ENCODE measurements around the gene TRIM9.
A peak's percentile ranks its signal among the peaks of the same experiment; 100 is the strongest.

The TRIM9 gene

GRCh38 chr14:50937800-50938199, 157.1 kb downstream of the TRIM9 start:
- no peak for DNase-seq (ENCODE audit: low read depth)
- TF ChIP-seq, protein P1, sequence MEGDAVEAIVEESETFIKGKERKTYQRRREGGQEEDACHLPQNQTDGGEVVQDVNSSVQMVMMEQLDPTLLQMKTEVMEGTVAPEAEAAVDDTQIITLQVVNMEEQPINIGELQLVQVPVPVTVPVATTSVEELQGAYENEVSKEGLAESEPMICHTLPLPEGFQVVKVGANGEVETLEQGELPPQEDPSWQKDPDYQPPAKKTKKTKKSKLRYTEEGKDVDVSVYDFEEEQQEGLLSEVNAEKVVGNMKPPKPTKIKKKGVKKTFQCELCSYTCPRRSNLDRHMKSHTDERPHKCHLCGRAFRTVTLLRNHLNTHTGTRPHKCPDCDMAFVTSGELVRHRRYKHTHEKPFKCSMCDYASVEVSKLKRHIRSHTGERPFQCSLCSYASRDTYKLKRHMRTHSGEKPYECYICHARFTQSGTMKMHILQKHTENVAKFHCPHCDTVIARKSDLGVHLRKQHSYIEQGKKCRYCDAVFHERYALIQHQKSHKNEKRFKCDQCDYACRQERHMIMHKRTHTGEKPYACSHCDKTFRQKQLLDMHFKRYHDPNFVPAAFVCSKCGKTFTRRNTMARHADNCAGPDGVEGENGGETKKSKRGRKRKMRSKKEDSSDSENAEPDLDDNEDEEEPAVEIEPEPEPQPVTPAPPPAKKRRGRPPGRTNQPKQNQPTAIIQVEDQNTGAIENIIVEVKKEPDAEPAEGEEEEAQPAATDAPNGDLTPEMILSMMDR (conservative IDR thresholded peaks at IDR 0.05; ENCODE audit: low read length), result no peak
- H3K4me3 ChIP-seq (ENCODE audit: low read length), result no peak overlapping the region

- TF ChIP-seq, protein P1 (conservative IDR thresholded peaks at IDR 0.05; ENCODE audit: low read length), result no peak
- no peak overlapping the region for H3K4me3 ChIP-seq (ENCODE audit: low read length)
- DNase-seq (ENCODE audit: low read depth), result peak; percentile 55
Measured at GRCh38 chr14:50937325-50937724, 157.6 kb downstream of the TRIM9 start.

GRCh38 chr14:50936882-50937281, 158.0 kb downstream of the TRIM9 start:
- H3K4me3 ChIP-seq (ENCODE audit: low read length), result no peak overlapping the region
- TF ChIP-seq, protein P1 (conservative IDR thresholded peaks at IDR 0.05; ENCODE audit: low read length), result no peak
- DNase-seq (ENCODE audit: low read depth), result no peak

DNA sequence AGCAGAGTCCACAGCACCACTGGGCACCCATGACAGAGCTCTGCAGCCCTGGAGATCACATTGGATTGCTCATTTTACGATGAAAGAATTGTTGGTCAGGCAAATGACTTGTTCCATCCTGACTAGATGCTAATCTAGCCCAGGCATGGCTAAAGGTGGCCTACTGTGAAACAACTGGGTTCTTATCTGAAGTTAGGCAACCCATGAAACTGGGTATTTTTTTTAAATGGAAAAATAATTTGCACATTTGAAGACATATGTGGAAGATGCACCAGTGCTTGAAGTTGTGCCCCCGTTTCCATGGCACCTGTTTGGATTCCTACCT, 158.9 kb downstream of the TRIM9 start:
- TF ChIP-seq, protein P1 (conservative IDR thresholded peaks at IDR 0.05; ENCODE audit: low read length), result no peak

DNA sequence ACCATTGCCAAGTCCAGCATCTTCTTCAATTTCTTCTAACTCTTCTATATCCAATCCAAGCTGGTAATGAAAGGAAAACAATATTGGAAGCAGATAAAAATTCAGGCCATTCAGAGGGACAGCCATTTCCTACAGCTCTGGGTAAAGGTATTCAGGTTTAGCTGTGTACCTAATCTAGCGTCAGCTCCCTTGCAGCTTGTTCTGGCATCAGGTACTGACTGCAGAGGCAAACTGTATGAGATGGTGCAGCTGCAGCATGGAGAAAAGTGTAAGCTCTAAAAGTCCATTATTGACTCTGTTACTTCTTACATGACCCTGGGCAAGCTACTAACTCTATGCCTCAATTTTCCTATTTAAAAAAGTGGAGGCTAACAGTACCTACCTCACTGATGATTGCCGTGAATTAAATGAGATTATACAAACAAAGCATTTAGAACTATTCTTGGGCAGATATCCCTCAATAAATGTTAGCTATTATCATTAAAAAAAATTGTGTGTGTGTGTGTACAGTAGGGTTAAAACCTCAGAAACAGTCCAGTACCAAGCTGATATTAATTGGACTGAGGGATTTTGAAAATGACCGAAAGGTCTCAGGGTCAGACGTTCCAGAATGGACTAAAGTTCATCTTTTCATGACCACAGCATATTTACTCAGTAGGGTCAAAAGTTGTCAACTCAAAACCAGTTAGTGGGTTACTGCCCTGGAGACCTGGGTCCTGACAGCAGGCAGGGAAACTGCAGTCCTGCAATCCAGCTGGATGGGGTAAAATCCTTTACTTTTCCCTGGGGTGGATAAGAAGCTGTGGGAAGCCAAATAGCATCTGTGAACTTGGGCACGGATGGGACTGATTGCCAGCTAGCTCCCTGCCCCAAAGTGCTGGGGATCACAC, 159.5 kb downstream of the TRIM9 start:
- no peak overlapping the region for H3K4me3 ChIP-seq (ENCODE audit: low read length)
- no peak for DNase-seq (ENCODE audit: low read depth)
- TF ChIP-seq, protein P1 (conservative IDR thresholded peaks at IDR 0.05; ENCODE audit: low read length), result no peak

More for the DNA sequence above, 158.9 kb downstream of the TRIM9 start:
- no peak overlapping the region for H3K4me3 ChIP-seq (ENCODE audit: low read length)
- DNase-seq (ENCODE audit: low read depth), result no peak

DNA sequence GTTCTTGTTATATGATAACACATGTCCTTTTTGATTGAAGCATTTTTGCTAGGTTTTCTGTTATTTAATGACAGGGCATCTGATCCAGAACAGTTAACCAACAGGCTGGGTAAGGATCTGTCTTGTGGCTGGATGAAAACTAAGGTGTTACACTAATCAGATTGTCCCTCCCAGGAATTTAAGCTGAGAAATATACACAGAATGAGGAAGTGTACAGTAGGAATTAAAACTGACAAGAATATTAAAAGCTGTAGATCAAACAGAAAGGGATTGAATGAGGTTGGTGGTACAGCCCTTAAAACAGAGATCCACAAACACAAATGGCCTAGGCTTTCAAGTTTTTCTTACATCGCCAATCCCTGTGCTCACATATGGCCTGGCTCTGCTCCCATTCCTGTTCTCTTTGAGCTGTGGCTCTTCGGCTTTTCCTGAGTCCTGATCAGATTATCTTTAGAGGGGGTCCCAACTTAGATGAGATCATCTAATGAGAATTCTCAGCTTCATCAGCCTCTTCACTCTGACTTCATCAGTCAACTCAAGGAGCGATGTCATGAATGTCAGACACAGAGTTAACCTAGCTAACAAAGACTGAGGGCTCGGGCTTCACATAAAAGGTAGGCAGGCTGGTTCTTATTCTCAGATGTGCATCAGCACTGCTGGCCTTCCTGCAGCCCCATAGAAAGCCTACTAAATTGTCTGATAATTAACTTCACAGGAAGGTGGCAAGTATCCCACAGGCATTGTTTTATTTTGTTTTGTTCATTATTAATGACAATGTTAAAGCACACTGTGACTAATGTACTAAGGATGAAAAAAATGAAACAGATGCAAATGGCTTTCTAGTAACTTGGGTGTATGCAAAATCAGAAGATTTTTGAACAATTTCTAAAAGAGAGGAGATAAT, 162.1 kb downstream of the TRIM9 start:
- no peak overlapping the region for H3K4me3 ChIP-seq (ENCODE audit: low read length)
- DNase-seq (ENCODE audit: low read depth), result peak; percentile 25
- TF ChIP-seq, protein P1 (conservative IDR thresholded peaks at IDR 0.05; ENCODE audit: low read length), result no peak

Measured in AG10803 (cell line).